ENCODE measurements around the gene ANKH.
A peak's percentile ranks its signal among the peaks of the same experiment; 100 is the strongest.

Gene ANKH

DNA sequence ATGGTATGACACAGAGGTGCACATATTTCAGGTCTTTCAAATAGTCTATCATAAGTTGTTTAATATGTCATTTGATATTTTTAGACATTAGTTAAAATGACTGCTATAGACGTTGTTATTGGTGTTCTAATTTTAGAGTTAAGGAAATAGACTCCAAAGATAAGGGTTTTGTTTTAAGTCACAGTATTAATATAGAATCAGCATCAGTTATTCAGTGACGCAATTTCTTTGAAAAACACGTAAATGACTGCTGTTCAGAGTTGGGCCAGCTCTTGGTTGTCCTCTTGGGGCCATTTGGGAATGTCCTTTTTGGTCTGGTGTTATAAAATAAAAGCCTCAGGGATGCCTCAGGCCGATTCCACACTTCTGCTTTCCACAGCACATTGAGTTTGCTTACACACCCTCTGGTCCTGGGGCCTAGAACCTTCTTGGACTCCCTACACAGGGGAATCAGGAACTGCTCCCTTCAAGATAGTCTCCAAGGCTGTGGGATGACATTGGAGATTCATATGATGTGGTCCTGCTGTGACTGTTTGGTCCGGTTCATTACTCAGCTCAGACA is 192.7 kb downstream of the ANKH start:
- no peak for DNase-seq

DNA sequence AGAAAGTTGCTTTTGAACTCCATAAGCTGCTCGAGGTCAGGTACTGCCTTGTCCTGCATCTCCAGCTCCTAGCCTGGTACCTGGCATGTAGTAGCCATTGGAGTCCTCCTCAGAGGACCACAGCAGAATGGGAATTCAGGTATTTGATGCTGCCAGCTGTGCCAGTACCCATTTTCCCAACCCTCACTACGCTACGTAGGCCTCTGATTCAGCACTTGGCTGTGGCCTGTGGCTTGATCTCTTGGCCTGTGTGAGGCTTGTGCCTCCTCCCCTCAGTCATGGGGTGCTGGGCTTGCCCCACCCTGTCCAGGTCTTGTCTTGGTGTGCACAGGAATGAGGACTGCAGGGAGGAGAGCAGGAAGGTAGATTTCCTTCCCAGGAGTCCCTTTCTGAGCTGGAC is 195.3 kb downstream of the ANKH start:
- no peak for DNase-seq

DNA sequence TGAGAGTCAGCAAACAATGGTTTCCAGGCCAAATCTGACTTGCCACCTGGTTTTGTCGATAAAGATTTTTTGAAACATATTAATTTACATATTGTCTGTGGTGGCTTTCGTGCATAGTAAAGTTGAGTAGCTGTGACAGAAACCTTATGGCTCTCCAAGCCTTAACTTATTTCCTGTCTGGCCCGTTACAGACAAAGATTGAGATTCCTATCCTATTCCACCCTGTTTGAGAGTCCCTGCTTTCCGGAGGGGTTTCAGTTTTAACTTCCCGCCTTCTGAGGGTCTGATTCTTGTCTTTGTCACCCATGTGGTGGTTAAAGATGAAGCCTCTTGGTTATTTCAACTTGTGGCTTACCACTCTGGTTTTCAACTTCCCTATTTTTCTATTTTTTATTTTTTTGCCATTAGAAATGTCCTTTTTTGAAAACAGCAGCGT is 195.7 kb downstream of the ANKH start:
- no peak for DNase-seq

DNA sequence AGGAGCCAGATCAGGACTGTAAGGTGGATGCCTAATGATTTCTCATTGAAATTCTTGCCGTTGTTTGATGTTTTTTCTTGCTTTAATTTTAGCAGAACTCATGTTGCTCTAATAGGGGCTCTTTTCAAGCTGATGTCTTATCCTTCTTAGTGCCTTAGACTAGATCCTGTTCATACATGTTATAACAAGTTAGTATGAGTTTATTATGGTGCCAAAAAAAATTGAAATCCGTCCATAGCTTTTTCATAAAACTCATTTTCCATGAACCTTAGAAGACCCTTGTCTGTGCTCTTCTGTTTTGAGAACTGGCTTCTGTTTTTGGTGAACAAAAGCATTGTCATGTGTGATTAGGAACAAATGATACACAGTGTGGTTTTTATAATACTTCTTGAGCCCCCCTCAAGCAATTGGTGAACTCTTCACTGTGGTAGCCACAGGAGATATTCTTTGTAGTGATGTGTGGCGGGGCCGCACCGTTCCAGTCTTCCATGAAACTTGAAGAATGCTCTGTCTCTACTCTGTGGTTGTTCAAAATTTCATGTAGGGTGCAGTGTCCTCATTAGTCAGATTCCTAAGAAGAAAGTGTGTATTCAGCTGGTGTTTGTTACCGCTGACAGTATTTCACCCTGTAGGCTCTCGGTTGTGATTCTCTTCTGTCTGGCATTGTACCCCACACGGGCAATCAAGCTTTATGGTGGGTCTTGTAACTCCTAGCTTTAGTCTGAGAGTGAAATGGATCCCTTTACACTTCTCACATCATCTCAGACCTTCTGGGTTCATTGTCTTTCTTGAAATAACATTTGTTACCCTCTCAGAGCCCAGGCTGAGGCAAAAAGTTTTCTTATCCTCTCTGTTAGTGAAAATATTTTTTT is 196.4 kb downstream of the ANKH start:
- no peak for DNase-seq

DNA sequence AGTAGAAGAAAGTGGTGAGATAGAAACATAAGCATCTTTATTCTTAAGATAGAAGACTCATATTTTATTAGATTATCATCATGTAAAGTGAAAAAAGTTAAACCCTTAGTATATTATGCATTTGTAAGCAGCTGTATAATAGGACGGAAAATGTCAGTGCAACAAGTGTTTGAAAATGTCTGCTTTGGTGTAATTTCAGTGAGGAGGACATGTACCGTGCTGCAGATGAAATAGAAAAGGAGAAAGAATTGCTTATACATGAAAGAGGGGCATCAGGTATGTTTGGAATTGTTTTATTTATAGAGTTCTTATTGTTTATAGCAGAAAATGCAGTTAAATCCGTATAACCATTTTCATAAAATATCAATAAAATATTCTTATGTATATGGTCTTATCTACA is 198.1 kb downstream of the ANKH start:
- DNase-seq, result no peak

DNA sequence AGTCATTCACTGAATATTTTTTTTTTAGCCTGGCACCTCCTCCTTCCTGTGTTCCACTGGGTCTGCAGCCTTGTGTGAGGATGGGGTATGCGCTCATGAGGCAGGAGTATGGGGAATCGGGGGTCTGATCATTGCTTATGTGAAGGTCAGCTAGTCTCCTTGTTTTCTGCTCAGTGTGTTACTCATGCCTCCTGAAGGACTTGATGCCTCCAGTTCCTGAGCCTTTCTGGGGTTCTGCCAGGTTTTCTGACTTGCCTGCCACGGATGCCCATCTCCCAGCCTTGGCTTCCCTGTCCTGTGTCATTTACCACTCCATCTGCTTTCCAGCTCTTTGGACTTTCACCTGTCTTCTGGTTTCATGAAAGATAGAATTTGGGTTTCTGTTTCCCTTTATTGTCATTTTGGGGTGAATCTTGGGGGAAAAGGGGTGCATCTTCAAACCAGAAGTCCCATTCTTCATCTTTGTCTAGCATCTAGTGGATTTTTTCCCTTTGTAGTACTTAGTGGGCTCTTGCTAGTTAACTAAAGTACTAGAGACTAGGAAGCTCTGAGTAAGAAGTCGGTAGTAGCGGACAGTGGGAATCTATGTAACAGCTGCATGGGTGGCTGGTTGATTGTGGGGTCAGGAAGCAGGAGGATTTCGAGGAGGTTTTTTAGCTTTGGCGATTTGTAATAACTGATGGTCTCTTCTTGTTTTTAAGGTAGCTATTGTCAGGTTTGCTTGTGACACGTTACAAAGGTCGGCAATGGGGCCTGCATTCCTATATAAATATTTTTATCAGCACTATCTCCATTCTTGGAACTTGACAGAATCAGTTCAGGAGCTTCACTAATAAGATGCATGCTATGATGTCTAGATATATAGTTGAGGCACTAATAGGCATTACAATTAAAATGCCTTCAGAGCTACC is 198.8 kb downstream of the ANKH start:
- no peak for DNase-seq

DNA sequence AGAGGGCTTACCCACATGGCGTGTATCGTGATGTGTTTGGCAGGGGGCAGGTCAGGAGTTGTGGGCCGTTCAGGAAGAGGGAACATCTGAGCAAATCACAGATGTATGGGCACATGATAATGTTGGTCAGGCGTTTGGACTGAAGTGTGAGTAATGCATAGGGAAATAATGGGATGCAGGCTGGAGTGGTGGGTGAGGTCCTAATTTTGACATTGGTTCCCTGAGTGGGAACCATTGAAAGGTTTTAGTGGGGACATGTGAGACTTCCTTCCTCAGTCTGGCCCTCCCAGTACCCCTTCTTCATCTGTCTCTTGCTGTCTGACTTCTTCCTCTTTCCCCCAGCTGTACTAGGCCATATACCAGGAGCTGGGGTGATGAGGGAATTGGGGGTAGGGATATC is 199.5 kb downstream of the ANKH start:
- DNase-seq, result no peak

DNA sequence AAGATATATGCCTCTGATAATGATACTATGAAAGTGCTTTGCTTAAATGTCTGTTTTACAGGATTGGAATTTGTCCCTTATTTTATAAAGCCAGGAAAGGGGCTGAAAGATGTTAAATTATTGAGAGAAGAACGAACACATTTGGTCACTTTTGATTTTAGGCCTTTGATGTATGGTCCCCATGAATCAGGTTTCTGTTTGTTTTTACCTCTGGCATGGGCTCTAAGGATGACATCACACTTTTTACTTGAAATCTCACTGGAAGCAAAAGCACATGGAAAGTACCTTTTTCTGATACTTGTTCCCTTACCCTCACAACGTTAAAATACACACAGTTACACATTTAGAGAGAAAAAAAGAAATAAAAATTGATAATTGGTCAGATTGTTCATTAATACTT is 200.2 kb downstream of the ANKH start:
- no peak for DNase-seq

DNA sequence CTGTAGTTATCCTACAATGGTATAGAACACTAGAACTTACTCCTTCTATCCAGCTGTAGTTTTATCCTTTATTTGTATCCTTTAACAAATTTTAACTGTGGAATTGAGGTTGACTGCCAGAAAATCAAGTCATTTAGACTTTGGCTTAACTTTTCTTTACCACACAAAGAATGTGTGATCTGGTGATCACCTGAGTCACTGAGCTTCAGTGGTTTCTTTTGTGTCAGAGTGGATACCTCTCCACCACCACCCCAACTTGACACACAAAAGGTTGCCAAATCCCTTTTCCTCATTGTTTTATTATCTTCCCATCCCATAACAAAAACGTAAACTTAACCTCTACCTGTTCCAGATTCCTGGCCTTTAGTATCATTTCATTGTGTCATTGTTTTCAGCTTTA is 201.6 kb downstream of the ANKH start:
- no peak for DNase-seq

DNA sequence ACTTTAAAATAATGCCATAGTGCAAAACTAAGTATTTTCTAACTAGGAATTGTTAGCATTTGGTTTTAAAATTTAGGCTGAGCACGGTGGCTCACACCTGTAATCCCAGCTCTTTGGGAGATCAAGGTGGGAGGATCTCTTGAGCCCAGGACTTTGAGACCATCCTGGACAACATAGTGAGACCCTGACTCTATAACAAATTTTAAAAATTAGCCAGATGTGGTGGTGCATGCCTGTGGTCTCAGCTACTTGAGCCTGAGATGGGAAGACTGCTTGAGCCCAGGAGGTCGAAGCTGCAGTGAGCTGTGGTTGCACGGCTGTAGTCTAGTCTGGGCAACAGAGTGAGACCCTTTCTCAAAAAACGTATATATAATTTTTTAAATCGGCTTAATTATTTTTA is 202.2 kb downstream of the ANKH start:
- DNase-seq, result no peak

DNA sequence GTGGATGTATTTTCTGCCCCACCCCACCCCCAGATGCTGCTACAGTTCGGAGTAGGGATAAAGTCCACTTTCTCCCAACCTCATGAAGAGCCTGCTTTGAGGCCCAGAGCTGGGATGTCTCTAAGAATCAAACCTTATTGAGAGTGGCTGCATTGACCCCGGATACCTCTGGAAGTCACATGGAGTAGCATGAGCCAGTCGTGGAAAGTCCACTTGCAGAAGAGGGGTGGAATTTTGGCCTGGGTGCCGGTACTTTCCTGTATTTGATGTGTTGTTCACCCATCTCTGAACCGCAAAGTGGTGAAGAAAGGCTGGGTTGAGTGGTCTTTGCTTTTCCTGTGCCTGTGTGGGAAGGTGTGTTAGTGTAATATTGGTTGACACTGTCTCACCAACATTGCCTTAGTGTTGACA is 203.4 kb downstream of the ANKH start:
- no peak for DNase-seq

DNA sequence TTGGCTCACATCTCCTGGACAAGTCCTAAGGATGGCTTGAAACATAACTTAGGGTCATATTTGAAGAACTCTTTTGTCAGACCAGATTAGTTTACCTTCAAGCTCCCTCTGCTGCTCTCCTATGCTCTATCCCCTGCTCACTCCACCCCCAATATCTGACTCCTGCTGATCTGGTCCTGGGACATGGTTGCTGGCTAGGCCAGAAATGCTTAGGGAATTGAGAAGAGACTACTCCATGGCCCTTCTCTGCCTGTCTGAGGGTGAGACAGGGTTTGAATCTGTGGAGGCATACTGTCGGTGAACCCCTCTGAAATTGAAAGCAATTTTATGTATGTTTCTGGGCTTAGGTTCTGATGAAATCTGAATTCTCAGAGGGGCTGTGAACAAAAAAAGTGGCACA is 203.8 kb downstream of the ANKH start:
- DNase-seq, result no peak

DNA sequence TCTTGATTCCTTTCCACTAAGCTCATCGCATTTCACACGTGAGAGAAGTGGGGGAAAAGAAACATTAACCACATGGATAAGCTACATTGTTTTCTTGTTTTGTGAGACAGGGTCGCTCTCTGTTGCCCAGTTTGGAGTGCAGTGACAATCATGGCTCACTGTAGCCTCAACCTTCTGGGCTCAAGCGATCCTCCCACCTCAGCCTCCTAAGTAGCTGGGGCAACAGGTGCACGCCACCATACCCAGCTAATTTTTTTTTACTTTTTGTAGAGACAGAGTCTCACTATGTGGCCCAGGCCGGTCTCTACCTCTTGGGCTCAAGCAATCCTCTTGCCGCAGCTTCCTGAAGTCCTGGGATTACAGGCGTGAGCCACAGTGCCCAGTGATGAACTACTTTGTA is 204.3 kb downstream of the ANKH start:
- no peak for DNase-seq

DNA sequence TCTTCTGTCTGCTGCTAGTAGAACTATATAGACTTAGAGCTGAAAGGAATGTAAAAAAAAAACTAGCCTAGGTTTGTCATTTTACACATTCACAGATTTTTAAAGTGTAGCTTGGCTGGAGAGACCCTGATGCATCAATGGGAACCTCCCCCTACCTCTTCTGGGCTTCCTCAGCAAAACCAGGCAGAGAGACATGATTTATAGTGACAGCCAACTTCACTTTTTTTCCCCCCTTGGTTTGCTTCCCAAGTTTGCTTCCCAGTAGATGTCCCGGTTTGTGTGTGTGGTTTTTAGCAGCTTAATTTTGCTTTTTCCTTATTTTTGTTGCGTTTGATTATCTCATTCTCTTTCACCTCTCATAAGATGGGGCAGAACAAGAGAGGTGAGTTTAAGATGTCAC is 205.2 kb downstream of the ANKH start:
- no peak for DNase-seq

DNA sequence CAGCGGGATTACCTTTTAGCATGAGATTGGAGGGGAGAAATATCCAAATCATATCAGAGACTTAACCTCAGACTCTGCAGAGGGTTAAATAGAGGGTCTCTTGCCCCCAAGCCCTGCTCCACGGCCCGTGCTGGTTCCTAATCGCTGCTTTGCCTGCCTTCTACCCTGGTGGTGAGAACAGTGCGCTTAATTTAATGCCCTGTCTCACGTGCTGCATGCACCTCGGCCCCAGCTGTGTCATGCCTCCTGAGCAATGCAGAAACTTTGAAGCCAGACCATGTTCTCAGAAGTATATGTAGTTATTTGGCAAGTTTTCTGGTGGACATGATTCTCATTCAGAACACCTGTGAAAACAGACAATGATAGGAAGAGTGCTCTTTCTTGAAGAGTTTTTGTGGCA is 205.6 kb downstream of the ANKH start:
- no peak for DNase-seq

DNA sequence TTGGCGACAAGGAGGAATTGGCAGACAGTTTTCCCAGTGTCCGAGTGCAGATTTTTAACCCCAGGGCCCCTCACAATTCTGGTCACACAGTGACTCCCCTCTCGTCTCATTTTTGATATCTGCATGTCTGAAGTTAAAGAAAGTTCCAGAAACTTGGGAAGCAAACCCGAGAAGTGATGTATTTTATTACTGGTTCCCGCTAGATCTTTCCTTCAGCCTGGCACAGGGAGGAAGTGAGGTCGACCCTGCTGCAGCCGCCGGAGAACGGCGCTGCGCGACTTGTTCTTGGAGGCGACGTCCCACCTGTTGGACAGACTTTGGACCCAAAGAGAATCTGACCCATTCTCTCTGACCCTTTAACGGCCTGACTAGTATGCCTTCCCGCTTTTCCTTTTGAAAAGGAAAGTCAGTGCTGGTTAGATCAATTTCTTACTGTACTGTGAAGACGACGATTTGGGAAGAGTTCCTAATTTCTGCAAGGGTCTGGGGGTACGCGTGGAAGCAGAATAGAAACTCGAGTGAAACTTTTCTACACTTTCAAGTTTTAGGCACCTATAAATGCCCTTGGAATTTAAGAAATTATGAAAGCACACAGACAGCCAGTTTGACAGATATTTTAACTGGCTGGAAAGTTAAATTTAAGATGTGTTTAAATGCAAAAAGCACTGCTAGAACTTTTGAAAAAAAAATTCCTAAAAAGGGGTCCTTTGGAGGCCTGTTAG is 206.3 kb downstream of the ANKH start:
- no peak for DNase-seq

DNA sequence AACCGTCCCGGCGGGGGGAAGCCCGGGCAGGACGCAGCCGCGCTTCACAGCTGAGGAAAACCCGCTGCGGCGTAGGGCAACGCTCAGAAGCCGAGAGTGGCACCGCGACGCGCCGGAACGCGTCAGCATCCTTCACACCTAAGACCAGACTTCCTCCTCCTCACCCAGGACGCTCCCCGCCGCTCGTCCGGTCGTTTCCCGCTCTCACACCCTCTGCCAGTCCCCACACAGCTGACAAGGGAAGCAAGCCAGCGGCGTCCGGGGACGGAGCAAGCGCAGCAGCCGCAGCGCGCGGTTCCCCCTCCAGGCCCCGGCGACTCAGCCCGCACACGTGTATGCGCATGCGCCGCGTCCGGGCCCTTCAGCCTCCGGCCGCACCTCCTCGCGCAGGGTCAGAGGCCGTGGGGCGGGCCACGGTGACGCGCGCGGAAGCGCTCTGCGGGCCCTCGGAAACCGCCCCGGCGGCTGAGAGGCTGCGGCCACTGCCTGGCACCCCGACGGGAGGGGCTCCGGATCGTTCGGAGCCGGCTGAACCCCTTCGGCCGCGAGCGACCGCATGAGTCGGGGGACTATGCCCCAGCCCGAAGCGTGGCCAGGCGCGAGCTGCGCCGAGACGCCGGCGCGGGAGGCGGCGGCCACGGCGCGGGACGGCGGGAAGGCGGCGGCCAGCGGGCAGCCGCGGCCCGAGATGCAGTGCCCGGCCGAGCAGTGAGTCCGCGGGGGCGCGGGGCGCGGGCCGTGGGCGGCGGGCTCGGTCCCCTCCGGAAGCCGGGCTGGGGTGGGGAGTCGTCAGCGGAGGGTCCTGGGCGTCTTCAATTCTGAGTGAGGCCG is 207.1 kb downstream of the ANKH start, which contains the start of gene OTULIN:
Gene OTULIN, plus strand, starts transcription at position 449 of the 831 bp plus-strand sequence. Its CDS starts 108 bp downstream, at position 557.
- peak; percentile 37 for DNase-seq

DNA sequence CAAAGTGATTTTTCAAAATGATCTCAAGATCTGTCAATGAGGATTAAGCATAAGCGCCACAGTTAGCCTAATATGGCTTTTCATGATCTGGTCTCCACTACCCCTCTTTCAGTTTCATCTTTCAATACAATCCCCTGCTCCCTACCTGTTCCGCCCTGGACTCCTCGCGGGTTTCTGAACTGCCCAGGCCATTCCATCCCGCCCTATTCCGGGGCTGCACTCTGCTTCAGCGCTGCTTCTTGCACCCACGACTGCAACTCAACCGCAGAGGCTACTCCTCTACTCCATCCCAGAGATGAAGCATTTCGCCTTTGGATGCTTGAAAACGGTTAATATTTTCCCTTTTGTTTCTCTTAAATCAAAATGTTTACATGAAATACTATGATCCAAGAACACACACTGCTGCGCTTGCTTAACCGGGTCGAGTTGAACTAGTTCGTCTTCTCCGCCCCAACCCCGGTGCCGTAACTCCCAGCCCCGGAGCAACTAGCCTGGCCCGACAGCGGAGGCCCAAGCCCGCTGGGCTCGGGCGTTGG is 207.8 kb downstream of the ANKH start:
- DNase-seq, result no peak

DNA sequence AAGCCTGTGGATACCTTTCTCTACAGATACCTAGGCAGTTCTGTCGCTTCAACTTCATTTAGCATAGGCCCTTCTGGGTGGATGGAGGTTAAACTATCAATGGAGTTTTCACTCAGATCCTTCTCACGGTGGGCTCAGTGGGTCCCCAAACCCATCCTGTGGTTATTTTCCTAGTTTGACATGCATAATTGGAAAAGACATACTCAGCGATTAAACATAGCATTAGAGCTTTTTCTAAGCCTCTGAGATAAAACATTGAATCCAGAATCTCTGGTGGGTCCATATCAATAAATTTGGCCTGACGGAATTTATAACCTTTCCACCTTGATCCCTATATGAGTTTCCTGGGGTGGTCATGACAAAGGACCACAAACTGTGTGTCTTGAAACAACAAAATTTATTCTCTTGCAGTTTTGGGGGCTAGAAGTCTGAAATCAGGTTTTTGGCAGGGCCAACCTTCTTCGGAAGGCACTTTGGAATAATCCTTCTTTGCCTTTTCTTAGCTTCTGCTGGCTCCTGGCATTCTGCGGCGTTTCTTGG is 208.8 kb downstream of the ANKH start:
- no peak for DNase-seq

DNA sequence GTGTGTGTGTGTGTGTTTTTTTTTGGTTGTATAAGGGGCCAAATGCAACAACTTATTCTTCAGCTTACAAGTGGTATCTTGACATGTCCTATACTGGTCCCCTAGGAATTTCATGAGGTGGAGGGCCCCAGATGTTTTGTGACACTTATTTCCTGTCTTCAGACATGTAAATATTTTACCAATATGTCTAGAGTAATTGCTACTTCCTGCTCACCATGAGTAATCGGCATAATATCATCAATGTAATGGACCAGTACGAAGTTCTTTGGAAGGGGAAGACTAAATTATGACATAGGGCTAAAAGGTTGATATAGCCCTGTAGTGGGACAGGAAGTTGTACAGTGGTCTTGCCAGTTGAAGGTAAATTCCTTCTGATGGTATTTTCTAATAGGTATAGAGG is 210.7 kb downstream of the ANKH start:
- DNase-seq, result no peak
